ENCODE data around the gene CENPP. TPM values are rescaled to one million over a fixed set of nuclear protein-coding genes. Genes with fewer than 3 reads are reported as not detected.

The CENPP gene
- total RNA-seq, 2 donors from 2014 or later: 0.78 to 2.3 TPM

DNA sequence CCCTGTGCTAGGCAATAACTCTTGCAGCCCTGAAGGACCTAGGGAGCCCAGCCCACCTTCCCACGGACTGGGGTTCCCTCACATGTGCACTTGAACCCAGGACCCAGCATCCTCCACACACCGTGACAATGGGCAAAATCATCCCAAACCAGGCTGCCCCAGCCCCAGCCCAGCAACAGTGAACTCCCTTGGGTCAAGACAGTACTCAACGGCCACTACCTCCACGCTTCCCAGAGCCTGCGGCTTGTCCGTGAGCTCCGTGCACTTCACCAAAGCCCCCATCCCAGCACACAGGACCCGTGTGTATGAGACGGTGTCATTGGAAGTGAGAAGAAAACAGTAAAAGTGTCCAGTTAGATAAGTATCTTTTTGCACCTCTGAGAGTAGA lies 288.4 kb downstream of the CENPP start:
- Histone ChIP-seq H3K4me3 (no peak overlapping the region), H3K4me1 (peaks cover 11% of the 10 kb centered on the region), H3K27me3 (no peaks in the 10 kb centered on the region), H3K36me3 (replicated peaks in 1 of 2; ENCODE audit: insufficient read depth in 1 of 2, low read depth in 2 of 2) (peaks cover 0 to 5% of the 10 kb centered on the region in 2 donors), H3K27ac (no peak overlapping the region), H3K9me3 (no peaks in the 10 kb centered on the region)
- no peak for ATAC-seq
- DNase-seq: no peak
- TF ChIP-seq, protein P1, sequence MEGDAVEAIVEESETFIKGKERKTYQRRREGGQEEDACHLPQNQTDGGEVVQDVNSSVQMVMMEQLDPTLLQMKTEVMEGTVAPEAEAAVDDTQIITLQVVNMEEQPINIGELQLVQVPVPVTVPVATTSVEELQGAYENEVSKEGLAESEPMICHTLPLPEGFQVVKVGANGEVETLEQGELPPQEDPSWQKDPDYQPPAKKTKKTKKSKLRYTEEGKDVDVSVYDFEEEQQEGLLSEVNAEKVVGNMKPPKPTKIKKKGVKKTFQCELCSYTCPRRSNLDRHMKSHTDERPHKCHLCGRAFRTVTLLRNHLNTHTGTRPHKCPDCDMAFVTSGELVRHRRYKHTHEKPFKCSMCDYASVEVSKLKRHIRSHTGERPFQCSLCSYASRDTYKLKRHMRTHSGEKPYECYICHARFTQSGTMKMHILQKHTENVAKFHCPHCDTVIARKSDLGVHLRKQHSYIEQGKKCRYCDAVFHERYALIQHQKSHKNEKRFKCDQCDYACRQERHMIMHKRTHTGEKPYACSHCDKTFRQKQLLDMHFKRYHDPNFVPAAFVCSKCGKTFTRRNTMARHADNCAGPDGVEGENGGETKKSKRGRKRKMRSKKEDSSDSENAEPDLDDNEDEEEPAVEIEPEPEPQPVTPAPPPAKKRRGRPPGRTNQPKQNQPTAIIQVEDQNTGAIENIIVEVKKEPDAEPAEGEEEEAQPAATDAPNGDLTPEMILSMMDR (IDR thresholded peaks at IDR 0.05): no peak
- no peak for TF ChIP-seq POLR2A (IDR thresholded peaks at IDR 0.05)
- intact Hi-C loops (cut with DNase I): no loop called here
- WGBS, 2 donors: 91 to 93% methylated on average over 9 of the region's 9 CpGs

GRCh38 chr9:92614763-92615461 lies 289.2 kb downstream of the CENPP start:
- TF ChIP-seq, protein P1 (IDR thresholded peaks at IDR 0.05): no peak
- no peak for TF ChIP-seq POLR2A (IDR thresholded peaks at IDR 0.05)
- DNase-seq (no peak), ATAC-seq (no peak)
- intact Hi-C loops (cut with DNase I): no loop called here
- no peaks in the 10 kb centered on the region for H3K9me3 ChIP-seq
- H3K4me3 ChIP-seq: no peak overlapping the region
- peaks cover 0 to 5% of the 10 kb centered on the region in 2 donors for H3K36me3 ChIP-seq (replicated peaks in 1 of 2; ENCODE audit: insufficient read depth in 1 of 2, low read depth in 2 of 2)
- WGBS, 2 donors: 91% methylated on average over 17 of the region's 17 CpGs
- no peaks in the 10 kb centered on the region for H3K27me3 ChIP-seq
- H3K4me1 ChIP-seq: peaks cover 11% of the 10 kb centered on the region
- no peak overlapping the region for H3K27ac ChIP-seq

DNA sequence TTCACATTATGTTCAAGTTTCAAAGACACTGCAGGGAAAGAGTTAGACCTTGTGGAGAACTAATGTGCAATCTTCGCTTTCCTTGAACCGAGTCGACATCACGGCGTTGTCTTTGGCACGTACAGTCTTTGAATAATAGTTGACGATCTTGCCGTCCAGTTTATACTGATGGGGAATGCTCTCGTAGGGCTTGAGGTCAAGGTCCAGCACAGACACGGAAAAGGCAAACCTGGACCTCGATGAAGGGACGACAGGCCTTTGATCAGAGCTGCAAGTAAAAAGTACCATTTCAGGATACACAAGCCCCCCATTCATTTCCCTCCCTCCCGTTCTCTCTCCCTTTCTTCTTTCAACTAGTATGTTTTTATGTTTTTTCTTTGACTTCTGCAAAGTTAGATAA lies 290.0 kb downstream of the CENPP start:
- Histone ChIP-seq H3K27ac (no peak overlapping the region), H3K36me3 (replicated peaks in 1 of 2; ENCODE audit: insufficient read depth in 1 of 2, low read depth in 2 of 2) (peaks cover 0 to 5% of the 10 kb centered on the region in 2 donors), H3K27me3 (no peaks in the 10 kb centered on the region), H3K4me1 (peaks cover 11% of the 10 kb centered on the region), H3K4me3 (no peak overlapping the region), H3K9me3 (no peaks in the 10 kb centered on the region)
- DNase-seq (no peak), ATAC-seq (no peak)
- intact Hi-C loops (cut with DNase I): no loop called here
- no peak for TF ChIP-seq POLR2A (IDR thresholded peaks at IDR 0.05)
- TF ChIP-seq, protein P1 (IDR thresholded peaks at IDR 0.05): no peak
- 90% methylated on average over 13 of the region's 13 CpGs for WGBS, 2 donors

DNA sequence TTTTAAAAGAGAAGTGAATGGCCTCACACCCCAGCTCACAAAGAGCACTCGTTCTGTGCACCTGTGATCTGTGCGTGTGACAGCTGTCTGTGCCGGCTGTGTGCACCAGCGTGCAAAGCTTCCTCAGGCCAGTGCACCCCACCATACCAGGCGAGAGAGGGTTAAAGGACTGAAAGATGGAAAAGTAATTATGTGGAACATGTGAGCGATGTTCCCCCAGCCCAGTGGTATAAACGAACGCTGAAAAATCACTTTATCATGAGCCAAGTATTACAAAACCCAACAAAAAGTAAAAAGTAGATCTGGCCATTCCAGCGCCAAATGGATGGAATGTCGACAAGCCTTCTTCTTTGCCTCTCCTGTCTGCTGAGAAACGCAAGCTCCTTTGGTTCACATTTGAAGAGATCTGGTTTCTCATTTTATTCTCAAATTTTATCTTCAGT lies 290.5 kb downstream of the CENPP start:
- TF ChIP-seq POLR2A (IDR thresholded peaks at IDR 0.05): no peak
- TF ChIP-seq, protein P1 (IDR thresholded peaks at IDR 0.05): no peak
- 81 to 82% methylated on average over 11 of the region's 11 CpGs for WGBS, 2 donors
- intact Hi-C loops (cut with DNase I): no loop called here
- H3K27ac ChIP-seq: no peak overlapping the region
- DNase-seq: no peak
- no peaks in the 10 kb centered on the region for H3K27me3 ChIP-seq
- H3K9me3 ChIP-seq: no peaks in the 10 kb centered on the region
- H3K4me1 ChIP-seq: peaks cover 11% of the 10 kb centered on the region
- H3K36me3 ChIP-seq (replicated peaks in 1 of 2; ENCODE audit: insufficient read depth in 1 of 2, low read depth in 2 of 2): peaks cover 0 to 5% of the 10 kb centered on the region in 2 donors
- no peak for ATAC-seq
- no peak overlapping the region for H3K4me3 ChIP-seq

DNA sequence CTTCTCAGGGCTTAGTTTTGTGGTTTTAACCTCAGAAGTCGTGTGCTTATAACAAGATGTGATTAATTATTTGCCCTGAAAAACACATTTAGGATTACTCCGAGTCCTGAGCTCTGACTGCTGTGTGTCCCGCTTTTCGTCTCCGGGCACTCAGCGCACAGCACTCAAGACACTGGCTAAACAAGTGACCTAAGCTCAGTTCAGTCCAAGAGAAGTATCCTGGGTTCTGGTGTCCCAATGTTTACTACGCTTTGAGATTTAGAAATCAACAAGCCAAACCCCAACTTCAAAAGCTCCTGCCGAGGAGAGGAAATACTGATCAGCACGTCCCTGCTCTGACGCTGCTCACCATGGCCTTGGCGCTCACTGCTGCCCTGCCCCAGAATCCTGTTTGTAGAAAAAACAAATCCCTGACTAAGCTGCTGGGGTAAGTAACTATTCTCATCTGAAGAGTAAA lies 290.9 kb downstream of the CENPP start:
- H3K36me3 ChIP-seq (replicated peaks in 1 of 2; ENCODE audit: insufficient read depth in 1 of 2, low read depth in 2 of 2): peaks cover 0 to 5% of the 10 kb centered on the region in 2 donors
- intact Hi-C loops (cut with DNase I): no loop called here
- H3K9me3 ChIP-seq: no peaks in the 10 kb centered on the region
- H3K4me1 ChIP-seq: peaks cover 11% of the 10 kb centered on the region
- ATAC-seq: no peak
- H3K27ac ChIP-seq: peak overlapping the region in 1 of 4 donors; percentile 19
- TF ChIP-seq, protein P1 (IDR thresholded peaks at IDR 0.05): no peak
- no peak for TF ChIP-seq POLR2A (IDR thresholded peaks at IDR 0.05)
- H3K27me3 ChIP-seq: no peaks in the 10 kb centered on the region
- peak in 1 of 4 donors; percentile 30 for DNase-seq
- H3K4me3 ChIP-seq: no peak overlapping the region
- WGBS, 2 donors: 85 to 88% methylated on average over 11 of the region's 11 CpGs

All from body of pancreas (tissue), 4 donors.